HEK293T (cell line): ENCODE measurements around the gene NR6A1.

Experiments
- CTCF ChIA-PET: fragments of 350-600 bp; formaldehyde crosslinking; extraction: SDS; loops from one replicate; lab custom pipeline; 2021; ENCODE audit warnings: antibody characterized with exemption, inconsistent platforms; lab: Yijun Ruan, JAX
- POLR2A ChIA-PET: fragments of 350-600 bp; formaldehyde crosslinking; extraction: SDS; loops from one replicate; lab custom pipeline; 2020; ENCODE audit warnings: antibody characterized with exemption, inconsistent platforms; lab: Yijun Ruan, JAX
- DNase-seq: peaks from one replicate; pipeline ENCODE4 v3.0.0; 2012; ENCODE audit warnings: mixed read lengths; ENCODE audit errors: extremely low spot score
- ARNT ChIP-seq: fragments of 450-650 bp; IDR thresholded peaks from 2 replicates; pipeline ENCODE4 v1.6.1; 2017; ENCODE audit warnings: mild to moderate bottlenecking
- BHLHE40 ChIP-seq: fragments of 450-650 bp; IDR thresholded peaks from 2 replicates; pipeline ENCODE4 v1.6.1; 2016; ENCODE audit warnings: mild to moderate bottlenecking, moderate library complexity, borderline replicate concordance
- CTBP1 ChIP-seq: fragments of 450-650 bp; IDR thresholded peaks from 2 replicates; pipeline ENCODE4 v1.6.1; 2016; ENCODE audit warnings: borderline replicate concordance
- ELF4 ChIP-seq: fragments of 450-650 bp; IDR thresholded peaks from 2 replicates; pipeline ENCODE4 v1.6.1; 2017; ENCODE audit warnings: antibody characterized with exemption
- FOXA1 ChIP-seq: fragments of 450-650 bp; IDR thresholded peaks from 2 replicates; pipeline ENCODE4 v1.6.1; 2016; ENCODE audit warnings: mild to moderate bottlenecking
- FOXK2 ChIP-seq: fragments of 450-650 bp; IDR thresholded peaks from 2 replicates; pipeline ENCODE4 v1.6.1; 2016; ENCODE audit warnings: mild to moderate bottlenecking
- FOXM1 ChIP-seq: fragments of 450-650 bp; IDR thresholded peaks from 2 replicates; pipeline ENCODE4 v1.6.1; 2017; ENCODE audit warnings: mild to moderate bottlenecking, borderline replicate concordance
- HDGF ChIP-seq: fragments of 450-650 bp; IDR thresholded peaks from 2 replicates; pipeline ENCODE4 v1.6.1; 2017; ENCODE audit warnings: antibody characterized with exemption, borderline replicate concordance
- L3MBTL2 ChIP-seq: fragments of 450-650 bp; conservative IDR thresholded peaks from 2 replicates; pipeline ENCODE4 v1.6.1; 2016; ENCODE audit warnings: mild to moderate bottlenecking
- LEF1 ChIP-seq: fragments of 450-650 bp; IDR thresholded peaks from 2 replicates; pipeline ENCODE4 v1.6.1; 2017; ENCODE audit warnings: mild to moderate bottlenecking, borderline replicate concordance
- NFRKB ChIP-seq: fragments of 450-650 bp; IDR thresholded peaks from 2 replicates; pipeline ENCODE4 v1.6.1; 2016; ENCODE audit warnings: mild to moderate bottlenecking, moderate library complexity
- SP1 ChIP-seq: fragments of 450-650 bp; IDR thresholded peaks from 2 replicates; pipeline ENCODE4 v1.6.1; 2017
- SUZ12 ChIP-seq: fragments of 450-650 bp; IDR thresholded peaks from 2 replicates; pipeline ENCODE4 v1.6.1; 2016; ENCODE audit warnings: mild to moderate bottlenecking
- TARDBP ChIP-seq: fragments of 450-650 bp; IDR thresholded peaks from 2 replicates; pipeline ENCODE4 v1.6.1; 2016
- ZNF384 ChIP-seq: fragments of 450-650 bp; IDR thresholded peaks from 2 replicates; pipeline ENCODE4 v1.6.1; 2016
- TF ChIP-seq, protein P1 (sequence below): fragments of 450-650 bp; IDR thresholded peaks from 2 replicates; pipeline ENCODE4 v1.6.1; 2016

The NR6A1 gene

DNA sequence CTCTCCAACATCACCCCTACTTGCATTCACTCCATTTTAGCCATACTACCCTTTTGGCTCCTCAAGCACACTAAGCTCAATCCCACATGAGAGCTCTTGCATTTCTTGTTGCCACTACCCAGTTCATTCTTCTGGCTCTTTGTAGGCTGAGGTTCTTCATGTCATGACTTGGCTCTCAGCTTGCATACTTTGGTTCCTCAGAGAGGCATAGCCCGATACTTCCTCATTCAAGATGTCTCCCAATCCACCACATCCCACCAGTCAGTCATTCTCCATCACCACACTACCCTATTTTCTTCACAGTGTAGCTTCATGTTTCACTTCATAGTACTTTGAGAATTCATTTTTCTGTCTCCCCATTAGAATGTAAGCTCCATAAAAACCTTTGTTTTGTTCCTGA is 116.7 kb downstream of the NR6A1 start:
- TF ChIP-seq BHLHE40, result no peak
- no peak for TF ChIP-seq FOXA1
- no peak for TF ChIP-seq ELF4
- TF ChIP-seq SUZ12, result no peak
- TF ChIP-seq TARDBP, result no peak
- TF ChIP-seq, protein P1, sequence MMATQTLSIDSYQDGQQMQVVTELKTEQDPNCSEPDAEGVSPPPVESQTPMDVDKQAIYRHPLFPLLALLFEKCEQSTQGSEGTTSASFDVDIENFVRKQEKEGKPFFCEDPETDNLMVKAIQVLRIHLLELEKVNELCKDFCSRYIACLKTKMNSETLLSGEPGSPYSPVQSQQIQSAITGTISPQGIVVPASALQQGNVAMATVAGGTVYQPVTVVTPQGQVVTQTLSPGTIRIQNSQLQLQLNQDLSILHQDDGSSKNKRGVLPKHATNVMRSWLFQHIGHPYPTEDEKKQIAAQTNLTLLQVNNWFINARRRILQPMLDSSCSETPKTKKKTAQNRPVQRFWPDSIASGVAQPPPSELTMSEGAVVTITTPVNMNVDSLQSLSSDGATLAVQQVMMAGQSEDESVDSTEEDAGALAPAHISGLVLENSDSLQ, result no peak
- no peak for TF ChIP-seq NFRKB
- no peak for TF ChIP-seq LEF1
- TF ChIP-seq CTBP1, result no peak
- TF ChIP-seq ZNF384, result no peak
- TF ChIP-seq FOXK2, result no peak
- TF ChIP-seq FOXM1, result no peak
- TF ChIP-seq SP1, result no peak
- no peak for TF ChIP-seq HDGF
- no peak for TF ChIP-seq ARNT
- ChIA-PET CTCF (interaction anchor here (0.6 to 0.8 kb wide), 2 partner anchors 107 to 111 kb away, joined by 3 to 4 read pairs; no protein-coding TSS in a partner anchor), POLR2A (no interaction called here)
- DNase-seq, result no peak

DNA sequence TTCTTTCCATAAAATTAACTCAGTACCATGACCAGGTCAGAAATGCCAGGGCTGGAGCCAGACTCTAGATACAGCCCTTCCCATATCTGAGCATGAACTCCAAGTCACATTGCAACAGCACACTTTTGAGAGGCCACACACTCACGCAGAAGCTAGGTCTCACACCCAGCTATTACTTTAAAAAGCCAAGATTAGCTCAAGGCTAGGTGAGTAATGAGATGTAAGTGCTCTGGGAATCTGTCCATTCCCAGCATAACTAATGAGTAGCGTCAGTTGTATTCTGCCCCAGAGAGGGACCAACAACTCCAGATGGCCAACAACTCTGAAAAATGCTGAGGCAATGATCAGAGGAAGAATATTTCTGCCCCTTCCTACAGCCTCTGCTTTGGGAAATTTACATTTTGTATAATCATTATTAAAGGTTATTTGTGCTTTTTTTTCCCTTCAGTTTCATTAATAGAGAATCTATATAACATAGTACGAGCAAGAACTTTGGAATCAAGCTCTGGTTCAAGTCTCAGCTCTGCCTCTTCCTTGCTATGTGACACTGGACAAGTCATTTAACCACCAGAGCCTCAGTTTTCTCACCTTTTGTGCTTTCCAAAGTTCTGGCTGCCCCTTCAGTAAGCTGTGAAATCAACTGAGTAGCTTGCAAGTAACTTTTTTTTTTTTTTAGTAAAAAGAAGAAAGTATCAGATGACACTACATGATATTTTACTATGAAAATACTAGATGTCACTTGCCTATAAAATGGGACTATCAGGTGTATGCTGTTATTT is 118.3 kb downstream of the NR6A1 start:
- ChIA-PET POLR2A (interaction anchor here (0.6 to 1.6 kb wide), 2 partner anchors 14 to 813 kb away, joined by 3 to 5 read pairs; no protein-coding TSS in a partner anchor), CTCF (no interaction called here)
- DNase-seq, result peak; percentile 8
- TF ChIP-seq SP1 (no peak), SUZ12 (no peak), CTBP1 (no peak), BHLHE40 (no peak), ELF4 (no peak), LEF1 (no peak), FOXM1 (no peak), FOXK2 (no peak), TARDBP (no peak), NFRKB (no peak), FOXA1 (no peak), ARNT (no peak)
- TF ChIP-seq, protein P1, result no peak

DNA sequence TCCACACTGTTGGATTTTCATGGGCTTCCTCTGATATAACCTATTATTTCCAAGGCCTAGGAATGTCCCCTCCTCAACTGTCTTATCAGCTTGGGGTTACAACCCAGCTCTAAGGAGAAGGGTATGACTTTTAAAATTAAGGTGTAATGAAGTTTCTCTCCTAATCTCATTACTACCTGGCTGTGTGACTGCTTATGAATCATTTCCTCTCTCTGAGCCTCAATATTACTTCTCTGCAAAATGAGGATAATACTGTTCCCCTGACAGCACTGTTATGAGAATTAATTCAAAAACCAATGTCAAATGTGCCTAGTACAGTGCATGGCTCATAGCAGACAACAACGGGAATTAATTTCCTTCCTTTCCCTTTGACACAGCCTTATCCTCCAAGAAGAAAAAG is 118.9 kb downstream of the NR6A1 start:
- POLR2A ChIA-PET, result interaction anchor here (1.6 kb wide), 1 partner anchor 13 kb away, joined by 3 read pairs; no protein-coding TSS in a partner anchor
- no peak for TF ChIP-seq FOXA1
- no peak for TF ChIP-seq SP1
- no peak for TF ChIP-seq L3MBTL2
- TF ChIP-seq, protein P1, result no peak
- TF ChIP-seq HDGF, result no peak
- no peak for TF ChIP-seq SUZ12
- TF ChIP-seq BHLHE40, result no peak
- no peak for TF ChIP-seq CTBP1
- no peak for TF ChIP-seq FOXM1
- no peak for TF ChIP-seq ELF4
- no peak for TF ChIP-seq FOXK2
- TF ChIP-seq ZNF384, result no peak
- no peak for TF ChIP-seq LEF1
- no peak for TF ChIP-seq NFRKB
- TF ChIP-seq TARDBP, result no peak

DNA sequence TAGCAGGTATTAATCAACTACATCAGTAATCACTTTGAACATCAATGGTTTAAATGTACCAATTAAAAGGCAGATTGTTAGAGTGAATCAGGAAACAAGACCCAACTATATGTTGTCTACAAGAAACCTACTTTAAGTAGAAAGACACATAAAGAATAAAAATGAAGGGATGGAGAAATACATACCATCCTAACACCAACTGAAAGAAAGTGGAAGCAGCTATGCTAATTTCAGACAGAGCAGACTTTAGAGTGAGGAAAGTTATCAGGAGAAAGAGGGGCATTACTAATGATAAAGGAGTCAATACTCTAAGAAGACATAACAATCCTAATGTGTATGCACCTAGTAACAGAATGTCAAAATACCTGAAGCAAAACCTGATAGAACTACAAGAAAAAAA is 125.8 kb downstream of the NR6A1 start:
- ChIA-PET POLR2A (no interaction called here), CTCF (no interaction called here)
- TF ChIP-seq ELF4 (no peak), SUZ12 (no peak), FOXM1 (no peak), CTBP1 (no peak), ARNT (no peak), ZNF384 (no peak), FOXA1 (no peak), L3MBTL2 (no peak)
- TF ChIP-seq, protein P1, result no peak
- DNase-seq, result no peak

More for the DNA sequence above, 118.9 kb downstream of the NR6A1 start:
- no peak for DNase-seq
- CTCF ChIA-PET, result no interaction called here

DNA sequence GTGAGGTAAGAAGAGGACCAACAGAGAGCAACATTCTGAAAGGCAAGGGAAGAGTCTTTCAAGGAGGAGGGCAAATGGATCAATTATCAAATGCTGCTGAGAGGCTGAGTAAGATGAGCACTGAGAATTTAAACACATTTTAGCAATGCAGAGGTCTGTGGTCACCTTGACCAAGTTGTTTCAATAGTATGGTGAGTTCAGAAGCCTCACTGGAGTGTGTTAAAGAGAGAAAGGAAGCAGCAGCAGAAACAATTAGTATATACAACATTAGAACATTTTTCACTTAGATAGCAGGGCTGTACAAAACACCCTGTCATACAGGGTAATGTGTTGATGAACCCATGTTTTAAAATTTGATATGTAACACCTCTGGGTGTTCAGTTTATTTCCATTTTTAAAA is 131.5 kb downstream of the NR6A1 start:
- POLR2A ChIA-PET, result no interaction called here
- TF ChIP-seq TARDBP, result no peak
- TF ChIP-seq SP1, result no peak
- no peak for TF ChIP-seq HDGF
- TF ChIP-seq ARNT, result no peak
- TF ChIP-seq SUZ12, result no peak
- TF ChIP-seq L3MBTL2, result no peak
- TF ChIP-seq LEF1, result no peak
- TF ChIP-seq FOXM1, result no peak
- TF ChIP-seq FOXA1, result no peak
- TF ChIP-seq NFRKB, result no peak
- TF ChIP-seq, protein P1, result no peak
- no peak for TF ChIP-seq ELF4
- no peak for TF ChIP-seq ZNF384
- no peak for TF ChIP-seq BHLHE40
- no peak for TF ChIP-seq CTBP1
- TF ChIP-seq FOXK2, result no peak

More for the DNA sequence above, 131.5 kb downstream of the NR6A1 start:
- no peak for DNase-seq
- CTCF ChIA-PET, result no interaction called here
